Neutrophil (primary cell): Measurements from ENCODE around the gene PHB1.

Experiments
- H3K27ac ChIP-seq: fragments of 200-600 bp; sonication (generic); 2 replicates; pipeline ENCODE4 v1.5.1; 2016; ENCODE audit warnings: mild to moderate bottlenecking, moderate library complexity
- H3K27me3 ChIP-seq: fragments of 200-600 bp; sonication (generic); 2 replicates; pipeline ENCODE4 v1.6.0; 2016; ENCODE audit warnings: mild to moderate bottlenecking
- H3K36me3 ChIP-seq: fragments of 200-600 bp; sonication (generic); 2 replicates; pipeline ENCODE4 v1.5.1; 2017
- H3K4me1 ChIP-seq, 2 experiments: fragments of 200-600 bp in 1 of 2; sonication (generic) in 1 of 2; 1 replicate in 1 of 2; 2 replicates in 1 of 2; pipeline versions ENCODE4 v1.5.1 to v1.6.1; 2013 to 2016; ENCODE audit warnings: low read depth in 1 of 2, low read length in 1 of 2, mild to moderate bottlenecking in 1 of 2, moderate library complexity in 1 of 2; ENCODE audit not compliant: control insufficient read depth in 1 of 2, insufficient read depth in 1 of 2
- H3K4me3 ChIP-seq, 2 experiments: fragments of 200-600 bp in 1 of 2; sonication (generic) in 1 of 2; 1 replicate in 1 of 2; 2 replicates in 1 of 2; pipeline ENCODE4 v1.5.1; 2013 to 2016; ENCODE audit warnings: low read depth in 1 of 2, low read length in 1 of 2, mild to moderate bottlenecking in 1 of 2, moderate library complexity in 1 of 2
- H3K9me3 ChIP-seq: fragments of 200-600 bp; sonication (generic); 2 replicates; pipeline ENCODE4 v1.5.1; 2016
- TF ChIP-seq, protein P1 (sequence below): fragments of 200-600 bp; sonication (generic); IDR thresholded peaks from 2 replicates; pipeline ENCODE4 v1.5.1; 2016; ENCODE audit warnings: antibody characterized with exemption

Gene PHB1

DNA sequence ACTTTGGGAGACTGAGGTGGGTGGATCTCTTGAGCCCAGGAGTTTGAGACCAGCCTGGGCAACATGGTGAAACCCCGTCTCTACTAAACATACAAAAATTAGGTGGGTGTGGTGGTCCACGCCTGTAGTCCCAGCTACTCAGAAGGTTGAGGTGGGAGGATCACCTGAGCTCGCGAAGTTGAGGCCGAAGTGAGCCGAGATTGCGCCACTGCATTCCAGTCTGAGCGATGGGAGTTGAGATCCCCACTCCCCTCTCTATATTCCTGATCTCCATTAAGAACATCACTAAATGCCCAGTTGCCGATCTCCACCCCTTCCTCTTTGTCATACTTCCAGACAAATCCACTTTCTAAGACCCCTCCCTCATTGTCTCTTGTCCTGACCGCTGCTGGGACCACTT is 28.3 kb downstream of the PHB1 start:
- no peaks in the 10 kb centered on the region for H3K27me3 ChIP-seq
- no peaks in the 10 kb centered on the region for H3K36me3 ChIP-seq
- H3K9me3 ChIP-seq, result no peaks in the 10 kb centered on the region
- no peak overlapping the region for H3K4me3 ChIP-seq
- peaks cover 44 to 46% of the 10 kb centered on the region in 2 experiments for H3K4me1 ChIP-seq
- no peak overlapping the region for H3K27ac ChIP-seq
- TF ChIP-seq, protein P1, sequence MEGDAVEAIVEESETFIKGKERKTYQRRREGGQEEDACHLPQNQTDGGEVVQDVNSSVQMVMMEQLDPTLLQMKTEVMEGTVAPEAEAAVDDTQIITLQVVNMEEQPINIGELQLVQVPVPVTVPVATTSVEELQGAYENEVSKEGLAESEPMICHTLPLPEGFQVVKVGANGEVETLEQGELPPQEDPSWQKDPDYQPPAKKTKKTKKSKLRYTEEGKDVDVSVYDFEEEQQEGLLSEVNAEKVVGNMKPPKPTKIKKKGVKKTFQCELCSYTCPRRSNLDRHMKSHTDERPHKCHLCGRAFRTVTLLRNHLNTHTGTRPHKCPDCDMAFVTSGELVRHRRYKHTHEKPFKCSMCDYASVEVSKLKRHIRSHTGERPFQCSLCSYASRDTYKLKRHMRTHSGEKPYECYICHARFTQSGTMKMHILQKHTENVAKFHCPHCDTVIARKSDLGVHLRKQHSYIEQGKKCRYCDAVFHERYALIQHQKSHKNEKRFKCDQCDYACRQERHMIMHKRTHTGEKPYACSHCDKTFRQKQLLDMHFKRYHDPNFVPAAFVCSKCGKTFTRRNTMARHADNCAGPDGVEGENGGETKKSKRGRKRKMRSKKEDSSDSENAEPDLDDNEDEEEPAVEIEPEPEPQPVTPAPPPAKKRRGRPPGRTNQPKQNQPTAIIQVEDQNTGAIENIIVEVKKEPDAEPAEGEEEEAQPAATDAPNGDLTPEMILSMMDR, result no peak

DNA sequence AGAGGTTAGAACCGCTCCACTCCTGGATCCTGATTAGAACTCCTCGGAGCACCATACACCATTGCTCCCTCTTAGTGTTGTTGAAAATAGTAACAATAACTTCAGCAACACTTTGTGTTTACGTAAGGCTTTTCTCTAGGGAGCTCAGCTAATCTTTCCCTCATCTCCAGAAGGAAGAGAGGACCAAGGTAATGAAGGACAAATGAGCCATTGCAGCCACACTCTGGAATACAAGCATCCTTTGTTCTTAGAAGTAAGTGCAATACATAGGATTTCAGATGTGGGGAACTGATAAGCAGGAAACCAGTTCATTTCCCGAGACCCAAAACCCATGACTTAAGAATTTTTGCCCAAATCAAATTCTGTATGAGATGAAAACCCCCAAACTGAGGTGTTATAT is 29.7 kb downstream of the PHB1 start:
- Histone ChIP-seq H3K27ac (no peak overlapping the region), H3K4me1 (peaks cover 44 to 45% of the 10 kb centered on the region in 2 experiments), H3K4me3 (no peak overlapping the region), H3K36me3 (no peaks in the 10 kb centered on the region), H3K27me3 (no peaks in the 10 kb centered on the region), H3K9me3 (no peaks in the 10 kb centered on the region)
- TF ChIP-seq, protein P1, result no peak

- Histone ChIP-seq H3K9me3 (no peaks in the 10 kb centered on the region), H3K36me3 (no peaks in the 10 kb centered on the region), H3K27me3 (no peaks in the 10 kb centered on the region), H3K4me1 (peaks cover 30 to 31% of the 10 kb centered on the region in 2 experiments), H3K4me3 (no peak overlapping the region), H3K27ac (no peak overlapping the region)
- TF ChIP-seq, protein P1, result no peak
Measured at GRCh38 chr17:49383060-49383459, 31.6 kb downstream of the PHB1 start.

DNA sequence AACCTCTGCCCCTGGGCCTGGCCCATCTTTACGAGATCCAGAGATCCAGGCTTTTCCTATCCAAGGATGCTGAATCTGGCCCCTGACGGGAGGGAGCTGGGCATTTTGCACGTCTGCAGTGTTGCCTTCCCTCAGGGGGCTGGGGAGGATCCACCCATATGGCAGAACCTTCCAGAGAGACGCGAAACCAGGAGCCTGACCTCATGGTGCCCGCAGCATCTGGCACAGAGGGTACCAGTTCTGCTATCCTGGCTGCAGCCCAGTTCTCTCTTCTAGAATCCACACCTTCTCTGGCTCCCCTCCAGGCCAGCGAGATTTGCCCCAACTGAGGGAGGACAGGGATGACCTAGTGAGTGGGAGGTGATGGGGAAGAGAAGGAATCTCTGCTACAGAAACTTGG is 32.1 kb downstream of the PHB1 start:
- no peaks in the 10 kb centered on the region for H3K27me3 ChIP-seq
- H3K27ac ChIP-seq, result no peak overlapping the region
- H3K4me3 ChIP-seq, result no peak overlapping the region
- H3K4me1 ChIP-seq, result peaks cover 25 to 26% of the 10 kb centered on the region in 2 experiments
- no peaks in the 10 kb centered on the region for H3K36me3 ChIP-seq
- TF ChIP-seq, protein P1, result no peak
- H3K9me3 ChIP-seq, result no peaks in the 10 kb centered on the region

DNA sequence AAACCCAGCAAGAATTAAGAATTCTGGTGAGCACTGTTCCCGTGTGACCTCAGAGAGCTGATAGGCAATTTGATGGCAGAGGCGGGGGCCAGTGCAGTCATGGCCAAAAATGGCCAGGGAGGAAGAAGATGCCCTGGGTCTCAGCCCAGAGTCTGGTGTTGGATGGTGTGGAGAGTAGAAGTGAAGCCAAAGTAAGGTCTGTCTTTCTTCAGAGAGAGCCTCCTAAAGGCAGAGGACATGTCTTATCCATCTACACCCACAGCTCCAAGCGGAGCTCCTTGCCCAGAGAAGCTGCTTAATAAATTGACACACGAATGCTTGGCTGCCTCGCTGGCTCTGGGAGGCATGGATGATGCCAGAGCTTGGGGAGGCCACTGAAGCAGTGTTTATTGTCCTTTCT is 32.9 kb downstream of the PHB1 start:
- no peaks in the 10 kb centered on the region for H3K36me3 ChIP-seq
- TF ChIP-seq, protein P1, result no peak
- no peak overlapping the region for H3K27ac ChIP-seq
- no peaks in the 10 kb centered on the region for H3K9me3 ChIP-seq
- H3K27me3 ChIP-seq, result no peaks in the 10 kb centered on the region
- H3K4me3 ChIP-seq, result no peak overlapping the region
- H3K4me1 ChIP-seq, result peaks cover 18 to 21% of the 10 kb centered on the region in 2 experiments

- Histone ChIP-seq H3K9me3 (no peaks in the 10 kb centered on the region), H3K36me3 (no peaks in the 10 kb centered on the region), H3K27me3 (no peaks in the 10 kb centered on the region), H3K4me3 (no peak overlapping the region), H3K4me1 (peaks cover 18 to 21% of the 10 kb centered on the region in 2 experiments), H3K27ac (no peak overlapping the region)
- TF ChIP-seq, protein P1, result no peak
Measured at GRCh38 chr17:49381033-49381432, 33.6 kb downstream of the PHB1 start.
